Left lung (tissue), 10 donors: ENCODE data around the gene RNASEH2B. TPM values are rescaled to one million over a fixed set of nuclear protein-coding genes. Genes with fewer than 3 reads are reported as not detected.

Experiments
- ATAC-seq: fragments of 200-7000 bp; cut with Tn5 transposase; one replicate; pipeline ENCODE4 v1.9.1; 2020; ENCODE audit warnings: moderate library complexity
- DNase-seq, 4 donors: peaks; one replicate each; pipeline ENCODE4 v3.0.0-alpha.2; 2013 to 2020
- H3K27ac ChIP-seq, 2 donors: fragments of 200-600 bp; sonication (generic) in 1 of 2; one replicate each; pipeline versions ENCODE4 v1.5.0 to v1.8.0; 2020 to 2021
- H3K27me3 ChIP-seq, 2 donors: fragments of 200-600 bp; sonication (generic) in 1 of 2; one replicate each; pipeline versions ENCODE4 v1.5.0 to v1.8.0; 2020 to 2021
- H3K36me3 ChIP-seq, 2 donors: fragments of 200-600 bp; sonication (generic) in 1 of 2; one replicate each; pipeline versions ENCODE4 v1.5.0 to v1.8.0; 2020 to 2021
- H3K4me1 ChIP-seq, 2 donors: fragments of 200-600 bp; one replicate each; pipeline ENCODE4 v1.8.0; 2021
- H3K4me3 ChIP-seq, 2 donors: fragments of 200-600 bp; sonication (generic) in 1 of 2; one replicate each; pipeline versions ENCODE4 v1.5.0 to v1.8.0; 2020 to 2021; ENCODE audit warnings: mild to moderate bottlenecking in 1 of 2
- H3K9me3 ChIP-seq, 2 donors: fragments of 200-600 bp; sonication (generic) in 1 of 2; one replicate each; pipeline versions ENCODE4 v1.5.0 to v1.8.0; 2020 to 2021
- intact Hi-C, 2 donors: fragments of 100-400 bp; cut with DNase I; formaldehyde crosslinking; loops; one replicate each; pipeline versions ENCODE4 v1.11.2 to v1.14.2; 2022
- polyA plus RNA-seq, 6 donors: library from polyadenylated mRNA; unstranded; fragments of 120-200 nt; gene quantifications; one replicate each; pipeline ENCODE4 v1.2.1, GENCODE V29; 2013; ENCODE audit not compliant: insufficient read length in 6 of 6
- total RNA-seq, 2 donors: library from RNA; stranded (reverse); fragmentation: NEBNext Ultra II Directional; extraction: Animal tissue kit (Norgen Biotek cat#: 25700); gene quantifications; one replicate each; pipeline ENCODE4 v1.2.1, GENCODE V29; 2021
- TF ChIP-seq, protein P1 (sequence below), 2 donors: fragments of 200-600 bp; sonication (generic) in 1 of 2; IDR thresholded peaks; one replicate each; pipeline versions ENCODE4 v1.5.0 to v1.8.0; 2021; ENCODE audit warnings: antibody characterized with exemption in 2 of 2
- donor health status: DM: no; HTN: yes; CAD: no.
- donor health status: DM: no; HTN: no; CAD: no.

The RNASEH2B gene
- total and polyA plus RNA-seq, 8 donors = 39.6 to 73.3 (median 63.5) TPM

DNA sequence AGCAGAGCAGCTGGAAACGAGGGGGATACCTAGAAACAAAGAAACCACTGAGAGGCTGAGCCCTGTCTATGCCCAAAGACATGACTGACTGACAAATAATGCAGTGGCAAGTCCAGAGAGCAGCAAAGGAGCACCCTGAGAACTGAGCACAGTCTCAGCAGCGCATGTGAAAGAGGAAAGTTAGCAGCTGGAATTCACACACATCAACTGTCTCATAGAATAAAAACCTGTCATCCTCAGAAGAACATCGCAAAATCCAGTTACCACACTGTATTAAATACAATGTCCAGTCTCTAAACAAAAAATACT, 42.0 kb upstream of the RNASEH2B start:
- H3K9me3 ChIP-seq = peaks cover 0 to 3% of the 10 kb centered on the region in 2 donors
- no peak for DNase-seq
- no peaks in the 10 kb centered on the region for H3K27me3 ChIP-seq
- no peak for ATAC-seq
- intact Hi-C loops = no loop called here
- H3K27ac ChIP-seq = no peak overlapping the region
- H3K36me3 ChIP-seq = no peaks in the 10 kb centered on the region
- no peak overlapping the region for H3K4me3 ChIP-seq
- no peaks in the 10 kb centered on the region for H3K4me1 ChIP-seq
- TF ChIP-seq, protein P1, sequence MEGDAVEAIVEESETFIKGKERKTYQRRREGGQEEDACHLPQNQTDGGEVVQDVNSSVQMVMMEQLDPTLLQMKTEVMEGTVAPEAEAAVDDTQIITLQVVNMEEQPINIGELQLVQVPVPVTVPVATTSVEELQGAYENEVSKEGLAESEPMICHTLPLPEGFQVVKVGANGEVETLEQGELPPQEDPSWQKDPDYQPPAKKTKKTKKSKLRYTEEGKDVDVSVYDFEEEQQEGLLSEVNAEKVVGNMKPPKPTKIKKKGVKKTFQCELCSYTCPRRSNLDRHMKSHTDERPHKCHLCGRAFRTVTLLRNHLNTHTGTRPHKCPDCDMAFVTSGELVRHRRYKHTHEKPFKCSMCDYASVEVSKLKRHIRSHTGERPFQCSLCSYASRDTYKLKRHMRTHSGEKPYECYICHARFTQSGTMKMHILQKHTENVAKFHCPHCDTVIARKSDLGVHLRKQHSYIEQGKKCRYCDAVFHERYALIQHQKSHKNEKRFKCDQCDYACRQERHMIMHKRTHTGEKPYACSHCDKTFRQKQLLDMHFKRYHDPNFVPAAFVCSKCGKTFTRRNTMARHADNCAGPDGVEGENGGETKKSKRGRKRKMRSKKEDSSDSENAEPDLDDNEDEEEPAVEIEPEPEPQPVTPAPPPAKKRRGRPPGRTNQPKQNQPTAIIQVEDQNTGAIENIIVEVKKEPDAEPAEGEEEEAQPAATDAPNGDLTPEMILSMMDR (IDR thresholded peaks at IDR 0.05) = no peak

DNA sequence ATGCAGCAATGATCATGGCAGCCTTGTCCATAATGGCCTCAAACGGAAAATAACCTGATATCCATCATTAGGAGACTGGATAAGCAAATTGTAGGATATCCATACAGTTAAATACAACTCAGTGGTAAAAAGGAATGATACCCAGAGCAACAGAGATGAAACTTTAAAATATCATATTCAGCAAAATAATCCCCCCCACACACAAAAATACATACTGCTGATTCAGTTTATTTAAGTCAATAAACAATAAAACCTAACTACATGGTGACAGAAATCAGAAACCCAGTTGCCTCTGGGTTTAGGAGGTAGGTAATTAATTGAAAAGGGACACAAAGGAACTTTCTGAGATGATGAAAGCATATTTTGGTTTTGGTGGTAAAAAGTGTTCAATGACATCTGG, 38.2 kb upstream of the RNASEH2B start:
- no peaks in the 10 kb centered on the region for H3K27me3 ChIP-seq
- no peak for DNase-seq
- no peaks in the 10 kb centered on the region for H3K4me1 ChIP-seq
- H3K4me3 ChIP-seq = no peak overlapping the region
- H3K36me3 ChIP-seq = no peaks in the 10 kb centered on the region
- H3K9me3 ChIP-seq = no peaks in the 10 kb centered on the region
- no peak overlapping the region for H3K27ac ChIP-seq
- TF ChIP-seq, protein P1 (IDR thresholded peaks at IDR 0.05) = no peak
- intact Hi-C loops = no loop called here
- ATAC-seq = no peak

DNA sequence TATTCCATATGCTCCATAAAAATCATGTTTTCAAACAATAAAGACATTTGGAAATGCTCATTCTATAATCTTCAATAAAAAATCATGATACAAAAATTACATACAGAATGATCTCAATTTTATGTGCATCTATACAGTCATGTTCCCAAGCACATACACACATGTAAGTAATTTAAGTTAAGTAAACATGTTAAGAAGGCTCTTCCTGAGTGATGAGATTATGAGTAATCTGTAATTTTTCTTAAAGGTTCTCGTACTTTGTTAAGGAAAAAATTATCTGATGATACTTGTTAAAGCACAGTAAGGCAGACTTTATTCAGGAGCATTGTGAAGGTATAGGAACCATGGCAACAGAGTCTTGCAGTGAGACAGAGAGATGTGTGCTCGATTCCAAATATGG, 36.1 kb upstream of the RNASEH2B start:
- TF ChIP-seq, protein P1 (IDR thresholded peaks at IDR 0.05) = no peak
- H3K4me1 ChIP-seq = no peaks in the 10 kb centered on the region
- no peaks in the 10 kb centered on the region for H3K27me3 ChIP-seq
- H3K36me3 ChIP-seq = no peaks in the 10 kb centered on the region
- no peak overlapping the region for H3K27ac ChIP-seq
- DNase-seq (no peak), ATAC-seq (no peak)
- H3K9me3 ChIP-seq = no peaks in the 10 kb centered on the region
- H3K4me3 ChIP-seq = no peak overlapping the region
- intact Hi-C loops = no loop called here

DNA sequence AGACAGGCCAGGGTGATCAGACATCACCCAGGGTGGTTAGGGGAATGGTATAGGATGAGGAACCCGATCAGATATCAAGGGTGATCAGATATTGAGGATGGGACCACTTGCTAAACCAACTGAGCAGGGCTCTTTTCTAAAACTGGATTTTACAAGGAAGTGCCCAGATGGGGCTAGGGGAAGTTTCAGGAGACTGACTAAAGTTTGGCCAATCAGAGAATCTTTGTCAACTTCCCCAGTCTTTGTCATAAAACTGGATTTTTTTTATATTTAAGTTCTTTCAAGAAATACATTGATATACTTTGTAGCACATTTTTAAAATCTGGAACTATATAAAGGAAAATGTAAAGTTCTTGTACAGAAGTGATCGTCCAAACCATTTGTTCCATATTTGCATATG, 35.6 kb upstream of the RNASEH2B start:
- Histone ChIP-seq H3K27me3 (no peaks in the 10 kb centered on the region), H3K4me3 (no peak overlapping the region), H3K4me1 (no peaks in the 10 kb centered on the region), H3K9me3 (no peaks in the 10 kb centered on the region), H3K27ac (no peak overlapping the region), H3K36me3 (no peaks in the 10 kb centered on the region)
- no peak for DNase-seq
- TF ChIP-seq, protein P1 (IDR thresholded peaks at IDR 0.05) = no peak
- intact Hi-C loops = no loop called here
- ATAC-seq = no peak

DNA sequence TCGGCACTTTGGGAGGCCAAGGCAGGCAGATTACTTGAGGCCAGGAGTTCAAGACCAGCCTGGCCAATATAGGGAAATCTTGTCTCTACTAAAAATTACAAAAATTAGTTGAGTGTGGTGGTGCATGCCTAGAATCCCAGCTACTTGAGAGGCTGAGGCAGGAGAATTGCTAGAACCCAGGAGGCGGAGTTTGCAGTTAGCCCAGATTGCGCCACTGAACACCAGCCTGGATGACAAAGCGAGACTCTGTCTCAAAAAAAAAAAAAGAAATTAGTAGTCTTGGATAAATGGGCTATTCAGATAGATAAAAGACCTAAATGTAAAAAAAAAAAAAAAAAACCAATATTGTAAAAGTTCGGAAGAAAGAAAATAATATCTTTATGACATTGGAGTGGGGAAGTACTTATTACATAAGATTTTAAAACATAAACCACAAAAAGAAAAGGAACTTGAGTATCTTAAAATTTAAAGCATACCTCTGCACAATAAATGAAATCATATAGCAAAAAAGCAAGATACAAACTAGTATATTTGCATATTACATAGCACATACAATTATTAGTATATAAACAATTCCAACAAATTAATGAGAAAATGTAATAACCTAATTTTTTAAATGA, 26.7 kb upstream of the RNASEH2B start:
- H3K27me3 ChIP-seq = no peaks in the 10 kb centered on the region
- H3K27ac ChIP-seq = no peak overlapping the region
- no peaks in the 10 kb centered on the region for H3K9me3 ChIP-seq
- H3K4me1 ChIP-seq = no peaks in the 10 kb centered on the region
- no peak for DNase-seq
- no peak for ATAC-seq
- H3K4me3 ChIP-seq = no peak overlapping the region
- intact Hi-C loops = no loop called here
- TF ChIP-seq, protein P1 (IDR thresholded peaks at IDR 0.05) = no peak
- no peaks in the 10 kb centered on the region for H3K36me3 ChIP-seq
